Measurements from ENCODE around the gene COL9A3.

Gene COL9A3

DNA sequence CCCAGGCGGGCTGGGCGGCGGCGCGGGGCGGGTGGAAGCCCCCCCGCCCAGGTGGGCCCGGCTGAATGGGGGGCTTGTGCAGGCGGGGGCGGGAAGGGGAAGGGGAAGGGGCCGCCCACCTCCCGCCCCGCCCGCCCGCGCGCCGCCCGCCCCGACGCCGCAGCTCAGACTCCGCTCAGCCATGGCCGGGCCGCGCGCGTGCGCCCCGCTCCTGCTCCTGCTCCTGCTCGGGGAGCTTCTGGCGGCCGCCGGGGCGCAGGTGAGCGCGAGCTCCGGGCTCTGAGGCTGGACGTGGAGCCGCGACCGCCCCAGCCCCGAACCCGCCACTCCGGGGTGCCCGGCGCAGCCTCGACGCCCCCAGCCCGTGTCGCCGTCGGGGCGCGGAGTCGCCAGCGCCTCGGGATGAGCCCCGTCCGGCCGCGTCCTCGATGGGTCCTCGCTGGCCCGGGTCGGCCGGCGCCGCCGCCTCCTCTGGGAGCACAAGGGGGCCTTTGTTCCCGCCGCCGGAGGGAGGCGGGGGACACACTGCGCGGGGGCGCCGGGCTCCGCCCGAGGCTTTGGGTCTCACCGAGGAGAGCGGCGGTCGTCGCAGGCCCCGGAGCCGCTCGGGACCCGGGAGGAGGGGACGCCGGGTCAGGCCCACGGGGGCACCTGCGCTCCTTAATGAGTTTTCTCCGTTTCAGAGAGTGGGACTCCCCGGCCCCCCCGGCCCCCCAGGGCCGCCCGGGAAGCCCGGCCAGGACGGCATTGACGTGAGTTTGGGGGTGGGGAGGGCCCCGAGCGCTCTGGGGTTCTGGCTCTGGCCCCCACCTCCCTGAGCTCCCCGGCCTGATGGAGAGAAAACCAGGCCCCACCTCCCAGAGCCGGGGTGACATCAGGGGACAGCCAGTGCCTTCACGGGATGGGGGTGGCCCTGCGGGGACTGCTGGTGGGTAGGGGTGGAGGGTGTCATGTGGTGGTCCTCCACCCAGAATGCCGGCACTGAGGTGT is at the start of gene COL9A3:
COL9A3 (plus strand) TSS at position 167 of the 990 bp plus-strand sequence; CDS start at position 182, 15 bp downstream.
- no peak for DNase-seq (ENCODE audit: low spot score)

DNA sequence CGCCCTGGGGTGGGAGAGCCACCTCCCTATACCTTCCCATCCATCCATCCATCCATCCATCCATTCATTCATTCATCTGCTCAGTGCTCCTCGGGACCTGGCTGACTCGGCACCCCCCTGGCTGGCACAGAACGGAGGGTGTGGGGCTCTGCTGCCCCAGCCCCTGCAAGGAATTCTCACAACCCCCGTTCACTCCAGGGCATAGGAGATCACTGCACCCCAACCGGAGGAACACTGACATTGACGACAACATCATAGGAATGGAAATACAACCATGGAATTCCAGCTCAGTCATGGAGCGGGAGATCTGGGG is 48.7 kb upstream of the COL9A3 start:
- no peak for DNase-seq (ENCODE audit: low spot score)

DNA sequence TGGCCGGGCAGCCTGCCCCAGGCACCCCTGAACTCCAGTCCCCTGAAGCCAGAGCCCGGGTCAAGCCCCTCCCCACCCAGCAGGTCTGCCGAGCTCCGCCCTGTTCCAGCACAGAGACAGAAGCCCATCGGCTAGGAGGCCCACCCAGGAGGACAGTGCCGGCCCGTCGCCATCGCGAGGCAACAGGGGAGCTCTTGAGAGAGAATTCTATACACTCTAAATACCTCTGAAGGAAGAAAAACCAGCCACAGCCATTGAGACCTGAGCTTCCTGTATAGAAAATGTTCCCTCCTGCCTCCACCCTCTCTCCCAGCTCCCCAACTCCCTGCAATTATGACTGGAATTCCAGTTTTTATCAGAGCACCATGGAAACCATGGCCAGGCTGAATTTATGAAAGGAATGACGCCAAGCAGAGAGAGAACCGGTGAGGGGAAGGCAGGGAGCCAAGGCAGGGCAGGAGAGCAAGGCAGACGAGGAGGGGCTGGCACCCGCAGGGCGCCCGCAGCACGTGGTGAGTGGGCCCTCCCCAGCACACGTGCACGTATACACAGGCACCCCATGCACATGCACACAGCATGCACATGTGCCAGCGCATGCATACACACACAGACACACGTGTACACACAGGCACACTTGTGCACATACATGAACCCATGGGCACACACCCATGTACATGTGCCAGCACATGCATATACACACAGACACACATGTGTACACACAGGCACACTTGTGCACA is 48.1 kb upstream of the COL9A3 start:
- DNase-seq (ENCODE audit: low spot score) = peak; percentile 31

GRCh38 chr20:62769346-62770071 is 47.3 kb upstream of the COL9A3 start:
- DNase-seq (ENCODE audit: low spot score) = no peak

- DNase-seq (ENCODE audit: low spot score) = no peak
Observed at GRCh38 chr20:62770111-62770910, 46.5 kb upstream of the COL9A3 start.

DNA sequence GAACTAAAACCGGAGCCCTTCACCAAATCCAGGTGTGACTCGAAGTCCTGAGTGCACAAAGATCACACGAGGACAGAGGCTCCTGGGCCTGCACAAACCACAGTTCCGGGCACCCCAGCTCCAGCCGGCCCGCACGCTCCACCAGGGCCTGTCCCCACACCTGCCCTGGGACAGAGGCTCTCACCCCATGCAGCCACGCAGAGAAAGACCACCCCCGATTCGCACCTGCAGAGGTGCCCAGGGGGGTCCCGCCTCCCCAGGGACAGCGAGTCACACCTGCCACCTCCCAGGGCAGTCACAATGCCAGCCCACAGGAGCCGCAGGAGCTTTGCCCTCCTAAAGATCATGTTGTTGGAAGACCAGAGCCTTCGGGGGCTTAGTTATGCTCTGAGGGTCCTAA is 45.9 kb upstream of the COL9A3 start:
- no peak for DNase-seq (ENCODE audit: low spot score)

DNA sequence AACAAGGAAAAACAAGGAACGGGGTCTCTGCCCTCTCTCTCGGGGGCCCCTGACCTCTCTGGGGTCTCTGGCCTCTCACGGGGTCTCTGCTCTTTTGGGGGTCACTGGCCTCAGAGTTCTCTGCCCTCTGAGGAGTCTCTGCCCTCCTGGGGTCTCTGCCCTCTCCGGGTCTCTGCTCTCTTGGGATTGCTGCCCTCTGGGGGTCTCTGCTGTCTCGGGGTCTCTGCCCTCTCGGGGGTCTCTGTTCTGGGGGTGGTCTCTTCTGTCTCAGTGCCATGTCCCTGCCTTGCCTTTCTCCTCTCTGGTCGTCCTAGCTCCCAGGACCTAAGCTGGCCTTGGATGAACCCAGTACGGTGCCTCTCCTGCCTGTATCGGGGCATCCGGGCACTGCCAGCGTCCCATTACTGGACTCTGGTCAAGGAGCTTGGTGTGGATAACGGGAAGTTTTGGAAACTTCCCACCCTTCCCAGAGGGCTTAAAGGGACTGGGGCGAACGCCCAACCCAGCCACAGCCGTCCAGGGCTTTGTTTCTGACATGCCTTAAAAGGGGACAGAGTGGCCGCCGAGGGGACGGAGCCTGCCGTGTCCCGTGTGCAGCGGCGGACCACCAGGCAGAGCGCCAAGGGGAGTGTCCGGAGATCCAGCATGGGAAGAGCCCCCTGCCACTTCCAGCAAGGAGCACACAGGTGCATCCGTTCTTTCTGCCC is 45.3 kb upstream of the COL9A3 start:
- no peak for DNase-seq (ENCODE audit: low spot score)

GRCh38 chr20:62772103-62772611 is 44.7 kb upstream of the COL9A3 start:
- no peak for DNase-seq (ENCODE audit: low spot score)

GRCh38 chr20:62772619-62772989 is 44.2 kb upstream of the COL9A3 start:
- no peak for DNase-seq (ENCODE audit: low spot score)

- DNase-seq (ENCODE audit: low spot score) = peak; percentile 54
Observed at GRCh38 chr20:62772990-62773844, 43.6 kb upstream of the COL9A3 start.

- no peak for DNase-seq (ENCODE audit: low spot score)
Observed at GRCh38 chr20:62773845-62774714, 42.8 kb upstream of the COL9A3 start.

- DNase-seq (ENCODE audit: low spot score) = no peak
Observed at GRCh38 chr20:62774762-62775161, 42.1 kb upstream of the COL9A3 start.

GRCh38 chr20:62775206-62775605 is 41.6 kb upstream of the COL9A3 start:
- DNase-seq (ENCODE audit: low spot score) = no peak

GRCh38 chr20:62776035-62776691 is 40.7 kb upstream of the COL9A3 start:
- DNase-seq (ENCODE audit: low spot score) = no peak

- no peak for DNase-seq (ENCODE audit: low spot score)
Observed at GRCh38 chr20:62776692-62777527, 39.9 kb upstream of the COL9A3 start.

GRCh38 chr20:62777528-62777830 is 39.4 kb upstream of the COL9A3 start:
- no peak for DNase-seq (ENCODE audit: low spot score)

DNA sequence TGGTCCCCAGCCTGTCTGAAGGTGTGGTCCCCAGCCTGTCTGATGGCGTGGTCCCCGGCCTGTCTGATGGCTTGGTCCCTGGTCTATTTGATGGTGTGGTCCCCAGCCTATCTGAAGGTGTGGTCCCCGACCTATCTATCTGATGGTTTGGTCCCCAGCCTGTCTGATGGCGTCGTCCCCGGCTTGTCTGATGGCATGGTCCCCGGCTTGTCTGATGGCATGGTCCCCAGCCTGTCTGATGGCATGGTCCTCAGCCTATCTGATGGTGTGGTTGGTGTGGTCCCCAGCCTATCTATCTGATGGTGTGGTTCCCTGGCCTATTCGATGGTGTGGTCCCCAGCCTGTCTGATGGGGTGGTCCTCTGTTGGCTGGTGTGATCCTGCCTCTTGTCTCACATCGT is 38.8 kb upstream of the COL9A3 start:
- DNase-seq (ENCODE audit: low spot score) = no peak

Data from GM03348 (cell line).